Measurements from ENCODE around the gene MACO1. TPM values are rescaled to one million over a fixed set of nuclear protein-coding genes. Genes with fewer than 3 reads are reported as not detected.

MACO1 gene
- total and polyA plus RNA-seq, 2 of the 13 experiments (the other 11 are each of a cell fraction or from before 2014, with no cell fraction given): 9.7 to 17.0 TPM

DNA sequence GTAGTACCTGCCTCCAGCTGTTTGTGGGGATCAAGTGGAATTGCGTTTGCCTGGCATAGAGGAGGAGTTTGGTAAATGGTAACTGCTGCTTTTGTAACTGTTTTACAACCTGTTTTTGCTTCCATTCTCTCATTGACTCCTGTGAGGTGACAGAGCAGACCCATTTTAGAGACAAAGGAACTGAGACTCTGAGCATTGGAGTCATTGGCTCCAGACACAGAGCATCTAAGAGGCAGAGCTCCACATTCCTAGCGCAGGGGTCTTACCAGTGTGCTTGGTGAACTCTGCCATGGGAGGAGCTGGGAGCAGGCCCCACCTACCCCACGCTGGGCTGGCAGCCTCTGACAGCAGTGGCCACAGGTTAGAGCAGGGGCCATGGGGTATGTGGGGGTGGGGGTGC, 115.1 kb downstream of the MACO1 start:
- TF ChIP-seq ZNF629 (CRISPR knock-in tag; conservative IDR thresholded peaks at IDR 0.05) (peak; percentile 90), THAP11 (CRISPR knock-in tag; IDR thresholded peaks at IDR 0.05) (no peak), ZNF780A (CRISPR knock-in tag; IDR thresholded peaks at IDR 0.05) (no peak), STAT5B (CRISPR knock-in tag; IDR thresholded peaks at IDR 0.05) (no peak), ADNP (CRISPR knock-in tag; IDR thresholded peaks at IDR 0.05) (no peak), PRPF4 (IDR thresholded peaks at IDR 0.05; ENCODE audit: low read depth, low read length, poor library complexity, severe bottlenecking) (no peak), ZNF747 (CRISPR knock-in tag; IDR thresholded peaks at IDR 0.05; ENCODE audit: borderline replicate concordance) (no peak), ZMYM3 (CRISPR knock-in tag; IDR thresholded peaks at IDR 0.05) (peak; percentile 64), ZNF317 (CRISPR knock-in tag; IDR thresholded peaks at IDR 0.05) (no peak), ISX (CRISPR knock-in tag; conservative IDR thresholded peaks at IDR 0.05) (no peak), ZNF589 (CRISPR knock-in tag; conservative IDR thresholded peaks at IDR 0.05) (no peak), SYNCRIP (IDR thresholded peaks at IDR 0.05; ENCODE audit: insufficient read depth, low read depth, low read length) (no peak), ZNF17 (CRISPR knock-in tag; IDR thresholded peaks at IDR 0.05) (no peak), SETDB1 (CRISPR knock-in tag; IDR thresholded peaks at IDR 0.05; ENCODE audit: borderline replicate concordance) (no peak)
- TF ChIP-seq, protein P1, sequence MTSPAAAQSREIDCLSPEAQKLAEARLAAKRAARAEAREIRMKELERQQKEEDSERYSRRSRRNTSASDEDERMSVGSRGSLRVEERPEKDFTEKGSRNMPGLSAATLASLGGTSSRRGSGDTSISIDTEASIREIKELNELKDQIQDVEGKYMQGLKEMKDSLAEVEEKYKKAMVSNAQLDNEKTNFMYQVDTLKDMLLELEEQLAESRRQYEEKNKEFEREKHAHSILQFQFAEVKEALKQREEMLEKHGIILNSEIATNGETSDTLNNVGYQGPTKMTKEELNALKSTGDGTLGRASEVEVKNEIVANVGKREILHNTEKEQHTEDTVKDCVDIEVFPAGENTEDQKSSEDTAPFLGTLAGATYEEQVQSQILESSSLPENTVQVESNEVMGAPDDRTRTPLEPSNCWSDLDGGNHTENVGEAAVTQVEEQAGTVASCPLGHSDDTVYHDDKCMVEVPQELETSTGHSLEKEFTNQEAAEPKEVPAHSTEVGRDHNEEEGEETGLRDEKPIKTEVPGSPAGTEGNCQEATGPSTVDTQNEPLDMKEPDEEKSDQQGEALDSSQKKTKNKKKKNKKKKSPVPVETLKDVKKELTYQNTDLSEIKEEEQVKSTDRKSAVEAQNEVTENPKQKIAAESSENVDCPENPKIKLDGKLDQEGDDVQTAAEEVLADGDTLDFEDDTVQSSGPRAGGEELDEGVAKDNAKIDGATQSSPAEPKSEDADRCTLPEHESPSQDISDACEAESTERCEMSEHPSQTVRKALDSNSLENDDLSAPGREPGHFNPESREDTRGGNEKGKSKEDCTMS (CRISPR knock-in tag; conservative IDR thresholded peaks at IDR 0.05): no peak
- H3K9ac ChIP-seq (ENCODE audit: insufficient read depth, low read depth, low read length): no peak overlapping the region
- no peaks in the 10 kb centered on the region for H3K79me2 ChIP-seq (ENCODE audit: insufficient read depth, low read length)
- no peak overlapping the region for H3K4me3 ChIP-seq (replicated peaks in 1 of 3; ENCODE audit: insufficient read depth in 1 of 3, low read depth in 2 of 3, low read length in 3 of 3)
- H3K36me3 ChIP-seq (replicated peaks in 1 of 2; ENCODE audit: control insufficient read depth in 1 of 2, insufficient read depth in 2 of 2, low read length in 2 of 2): no peaks in the 10 kb centered on the region
- H3K4me2 ChIP-seq (ENCODE audit: low read depth, low read length): no peak overlapping the region; the same call in 1 of the 2 replicates
- intact Hi-C loops (cut with micrococcal nuclease; ENCODE audit: unreplicated experiment): no loop called here
- FAIRE-seq (no peak), ATAC-seq (no peak), DNase-seq (ENCODE audit: low spot score) (no peak)
- ChIA-PET CTCF (ENCODE audit: low intra/inter-chr PET ratio, low total read pairs) (no interaction called here), POLR2A (no interaction called here)
- WGBS (ENCODE audit: low lambda C conversion rate): 69% methylated on average over 1 of the region's 3 CpGs
- H3K9me3 ChIP-seq (ENCODE audit: low read length): no peaks in the 10 kb centered on the region
- in situ Hi-C loops (cut with HindIII; ENCODE audit: extremely low pct_ligation_motif_present, low pct_unique_long_range_greater_than_20kb): no loop called here
- H3K27ac ChIP-seq (ENCODE audit: extremely low read length, insufficient read depth, low read length): no peak overlapping the region
- BruUV-seq (replicated peaks): no TSS peak
- H3K27me3 ChIP-seq (ENCODE audit: control insufficient read depth in 1 of 2, insufficient read depth in 2 of 2, low read length in 2 of 2): no peaks in the 10 kb centered on the region; a peak in 1 of 5 replicates
- peaks cover 73% of the 10 kb centered on the region for H3K4me1 ChIP-seq (ENCODE audit: insufficient read depth, low read length)
- H2AFZ ChIP-seq (ENCODE audit: low read length): no peak overlapping the region
- no peaks in the 10 kb centered on the region for H4K20me1 ChIP-seq (ENCODE audit: insufficient read depth, low read length)

Data from HepG2 (cell line).